Measurements from ENCODE around the gene GPC1. TPM values are rescaled to one million over a fixed set of nuclear protein-coding genes. Genes with fewer than 3 reads are reported as not detected.
A peak's percentile ranks its signal among the peaks of the same experiment; 100 is the strongest.

The GPC1 gene
- polyA plus RNA-seq, 1 experiment: 46.8 TPM

- Histone ChIP-seq H3K4me3 (ENCODE audit: low read depth, low read length) (no peak overlapping the region), H3K9me3 (ENCODE audit: control insufficient read depth, insufficient read depth, low read length) (peaks cover 4% of the 10 kb centered on the region; the same call in 1 of the 2 replicates), H3K27me3 (ENCODE audit: control insufficient read depth, insufficient read depth, low read length) (no peaks in the 10 kb centered on the region), H3K27ac (ENCODE audit: low read depth, low read length) (no peak overlapping the region)
- ChIA-PET POLR2A (no interaction called here), CTCF (no interaction called here)
- no peak for TF ChIP-seq CTCF (IDR thresholded peaks at IDR 0.05; ENCODE audit: low read depth, low read length)
- no peak for DNase-seq (ENCODE audit: low read depth, low spot score)
Observed at GRCh38 chr2:240431661-240432424, 3.6 kb upstream of the GPC1 start.

GRCh38 chr2:240432430-240432819 is 3.0 kb upstream of the GPC1 start:
- DNase-seq (ENCODE audit: low read depth, low spot score): no peak
- ChIA-PET POLR2A (no interaction called here), CTCF (no interaction called here)
- peaks cover 4% of the 10 kb centered on the region; the same call in 1 of the 2 replicates for H3K9me3 ChIP-seq (ENCODE audit: control insufficient read depth, insufficient read depth, low read length)
- no peak overlapping the region for H3K4me3 ChIP-seq (ENCODE audit: low read depth, low read length)
- H3K27me3 ChIP-seq (ENCODE audit: control insufficient read depth, insufficient read depth, low read length): no peaks in the 10 kb centered on the region
- no peak for TF ChIP-seq CTCF (IDR thresholded peaks at IDR 0.05; ENCODE audit: low read depth, low read length)
- H3K27ac ChIP-seq (ENCODE audit: low read depth, low read length): no peak overlapping the region

- H3K27me3 ChIP-seq (ENCODE audit: control insufficient read depth, insufficient read depth, low read length): no peaks in the 10 kb centered on the region
- H3K4me3 ChIP-seq (ENCODE audit: low read depth, low read length): no peak overlapping the region
- peaks cover 4% of the 10 kb centered on the region; the same call in 1 of the 2 replicates for H3K9me3 ChIP-seq (ENCODE audit: control insufficient read depth, insufficient read depth, low read length)
- DNase-seq (ENCODE audit: low read depth, low spot score): no peak
- CTCF ChIA-PET: no interaction called here
- TF ChIP-seq CTCF (IDR thresholded peaks at IDR 0.05; ENCODE audit: low read depth, low read length): no peak
- peak overlapping the region; percentile 93 for H3K27ac ChIP-seq (ENCODE audit: low read depth, low read length)
- POLR2A ChIA-PET: interaction anchor here (1.5 kb wide), 1 partner anchor 45 kb away, joined by 4 read pairs; no protein-coding TSS in a partner anchor
Observed at GRCh38 chr2:240432820-240433801, 2.4 kb upstream of the GPC1 start.

GRCh38 chr2:240433973-240434727 is 1.3 kb upstream of the GPC1 start:
- ChIA-PET CTCF (no interaction called here), POLR2A (interaction anchor here (0.6 to 1.5 kb wide), 3 partner anchors 46 to 183 kb away, joined by 3 to 4 read pairs (median 4); no protein-coding TSS in a partner anchor)
- peak overlapping the region; percentile 93 for H3K27ac ChIP-seq (ENCODE audit: low read depth, low read length)
- peaks cover 4% of the 10 kb centered on the region; the same call in 1 of the 2 replicates for H3K9me3 ChIP-seq (ENCODE audit: control insufficient read depth, insufficient read depth, low read length)
- H3K27me3 ChIP-seq (ENCODE audit: control insufficient read depth, insufficient read depth, low read length): no peaks in the 10 kb centered on the region
- DNase-seq (ENCODE audit: low read depth, low spot score): peak; percentile 81
- peak overlapping the region; percentile 67 for H3K4me3 ChIP-seq (ENCODE audit: low read depth, low read length)
- no peak for TF ChIP-seq CTCF (IDR thresholded peaks at IDR 0.05; ENCODE audit: low read depth, low read length)

All from AG04450 (cell line).